Transverse colon (tissue), 3 donors: ENCODE results near the gene MDFI.

ENCODE experiments used
- EP300 ChIP-seq: sonication (generic); formaldehyde crosslinking; IDR thresholded peaks from one replicate; pipeline ENCODE4 v1.6.1; 2017; ENCODE audit warnings: antibody characterized with exemption, low read depth
- POLR2A ChIP-seq: fragments of 450-650 bp; IDR thresholded peaks from one replicate; pipeline ENCODE4 v1.6.1; 2016; ENCODE audit warnings: antibody characterized with exemption, mild to moderate bottlenecking, moderate library complexity
- POLR2AphosphoS5 ChIP-seq, 3 donors: sonication (generic); formaldehyde crosslinking; IDR thresholded peaks; one replicate each; pipeline ENCODE4 v1.6.1; 2016; ENCODE audit warnings: antibody characterized with exemption in 3 of 3

- TF ChIP-seq POLR2AphosphoS5 (IDR thresholded peaks at IDR 0.05) (no peak), POLR2A (no peak), EP300 (no peak)
These were observed 5.1 kb upstream of the MDFI start for GRCh38 chr6:41633056-41633634.
